ENCODE data around the gene DYNC1LI2. TPM values are rescaled to one million over a fixed set of nuclear protein-coding genes. Genes with fewer than 3 reads are reported as not detected.
A peak's percentile ranks its signal among the peaks of the same experiment; 100 is the strongest.

The DYNC1LI2 gene
- total and polyA plus RNA-seq, 2 donors (not counting 1 experiment from before 2014, with no cell fraction given) = 33.9 to 109 TPM

GRCh38 chr16:66740010-66740409, 11.4 kb downstream of the DYNC1LI2 start:
- Mint-ChIP-seq H3K27ac (no peak overlapping the region), H3K9me3 (ENCODE audit: insufficient read depth) (no peaks in the 10 kb centered on the region), H3K4me1 (peaks cover 10% of the 10 kb centered on the region), H3K27me3 (no peaks in the 10 kb centered on the region), H3K4me3 (no peak overlapping the region)
- Histone ChIP-seq H3K27me3 (replicated peaks in 1 of 4; ENCODE audit: control extremely low read depth in 1 of 4, control insufficient read depth in 3 of 4, insufficient read depth in 4 of 4, low read length in 3 of 4) (no peaks in the 10 kb centered on the region), H3K4me2 (replicated peaks; ENCODE audit: low read depth, low read length, poor library complexity, severe bottlenecking) (no peak overlapping the region), H3K4me1 (ENCODE audit: control insufficient read depth in 2 of 2, insufficient read depth in 2 of 2, low read length in 2 of 2) (no peaks in the 10 kb centered on the region), H3K4me3 (ENCODE audit: control extremely low read depth in 1 of 5, extremely low read depth in 1 of 5, insufficient read depth in 1 of 5, low read depth in 2 of 5, low read length in 4 of 5) (no peak overlapping the region), H2AFZ (ENCODE audit: insufficient read depth, low read depth, low read length, poor library complexity, severe bottlenecking) (no peak overlapping the region), H3K9ac (ENCODE audit: low read length) (no peak overlapping the region), H3K36me3 (replicated peaks in 1 of 2; ENCODE audit: control extremely low read depth in 1 of 2, control insufficient read depth in 1 of 2, extremely low read depth in 1 of 2, insufficient read depth in 2 of 2, low read length in 1 of 2) (peaks cover 0 to 69% of the 10 kb centered on the region in 2 experiments), H4K20me1 (ENCODE audit: control insufficient read depth, insufficient read depth, low read length, poor library complexity, severe bottlenecking) (peaks cover 40% of the 10 kb centered on the region), H3K9me3 (ENCODE audit: control extremely low read depth in 1 of 3, control insufficient read depth in 2 of 3, insufficient read depth in 1 of 3, low read length in 2 of 3) (no peaks in the 10 kb centered on the region), H3K79me2 (ENCODE audit: control insufficient read depth, insufficient read depth, low read length) (peaks cover 17% of the 10 kb centered on the region), H3K27ac (ENCODE audit: low read length in 2 of 2) (no peak overlapping the region)
- no peak for ATAC-seq (ENCODE audit: low read depth)
- intact Hi-C loops (cut with micrococcal nuclease) = no loop called here
- no CpG with 5 or more reads among the region's 2 CpGs for WGBS (ENCODE audit: insufficient coverage)
- peak; percentile 52 for DNase-seq
- peak; percentile 80 for TF ChIP-seq CTCF (IDR thresholded peaks at IDR 0.05)
- TF ChIP-seq EZH2 (IDR thresholded peaks at IDR 0.05; ENCODE audit: borderline replicate concordance, insufficient read depth, low read depth, low read length, poor library complexity, severe bottlenecking) = no peak
- ChIA-PET POLR2A (no interaction called here), CTCF (interaction anchor here (1.0 to 2.1 kb wide), 12 partner anchors 9 to 335 kb away, joined by 3 to 8 read pairs (median 5); partner anchors contain the start of genes CMTM4 and DYNC1LI2)

- H3K27ac Mint-ChIP-seq = no peak overlapping the region
- Histone ChIP-seq H3K9ac (ENCODE audit: low read length) (no peak overlapping the region), H3K27ac (ENCODE audit: low read length in 2 of 2) (no peak overlapping the region), H3K36me3 (replicated peaks in 1 of 2; ENCODE audit: control extremely low read depth in 1 of 2, control insufficient read depth in 1 of 2, extremely low read depth in 1 of 2, insufficient read depth in 2 of 2, low read length in 1 of 2) (peaks cover 6 to 84% of the 10 kb centered on the region in 2 experiments), H4K20me1 (ENCODE audit: control insufficient read depth, insufficient read depth, low read length, poor library complexity, severe bottlenecking) (peaks cover 35% of the 10 kb centered on the region), H3K79me2 (ENCODE audit: control insufficient read depth, insufficient read depth, low read length) (peaks cover 7% of the 10 kb centered on the region), H3K27me3 (replicated peaks in 1 of 4; ENCODE audit: control extremely low read depth in 1 of 4, control insufficient read depth in 3 of 4, insufficient read depth in 4 of 4, low read length in 3 of 4) (no peaks in the 10 kb centered on the region), H2AFZ (ENCODE audit: insufficient read depth, low read depth, low read length, poor library complexity, severe bottlenecking) (no peak overlapping the region), H3K4me1 (ENCODE audit: control insufficient read depth in 2 of 2, insufficient read depth in 2 of 2, low read length in 2 of 2) (no peaks in the 10 kb centered on the region), H3K4me3 (ENCODE audit: control extremely low read depth in 1 of 5, extremely low read depth in 1 of 5, insufficient read depth in 1 of 5, low read depth in 2 of 5, low read length in 4 of 5) (no peak overlapping the region), H3K4me2 (replicated peaks; ENCODE audit: low read depth, low read length, poor library complexity, severe bottlenecking) (no peak overlapping the region), H3K9me3 (ENCODE audit: control extremely low read depth in 1 of 3, control insufficient read depth in 2 of 3, insufficient read depth in 1 of 3, low read length in 2 of 3) (no peaks in the 10 kb centered on the region)
- H3K4me1 Mint-ChIP-seq = peaks cover 10% of the 10 kb centered on the region
- 83% methylated on average over 3 of the region's 4 CpGs for WGBS (ENCODE audit: insufficient coverage)
- no peak overlapping the region for H3K4me3 Mint-ChIP-seq
- no peaks in the 10 kb centered on the region for H3K9me3 Mint-ChIP-seq (ENCODE audit: insufficient read depth)
- ATAC-seq (ENCODE audit: low read depth) (no peak), DNase-seq (no peak)
- H3K27me3 Mint-ChIP-seq = no peaks in the 10 kb centered on the region
- POLR2A ChIA-PET = no interaction called here
- TF ChIP-seq CTCF (IDR thresholded peaks at IDR 0.05) (no peak), EZH2 (IDR thresholded peaks at IDR 0.05; ENCODE audit: borderline replicate concordance, insufficient read depth, low read depth, low read length, poor library complexity, severe bottlenecking) (no peak)
- intact Hi-C loops (cut with micrococcal nuclease) = no loop called here
- CTCF ChIA-PET = interaction anchor here (3.6 kb wide), 1 partner anchor 8 kb away, joined by 32 read pairs; no protein-coding TSS in a partner anchor
Measured at GRCh38 chr16:66735891-66736290, 15.5 kb downstream of the DYNC1LI2 start.
